HepG2 (cell line): ENCODE results near the gene RNASE11. TPM values are rescaled to one million over a fixed set of nuclear protein-coding genes. Genes with fewer than 3 reads are reported as not detected.

Source experiments
- JARID2 ChIP-seq: sonication (generic); formaldehyde crosslinking; IDR thresholded peaks from 2 replicates; pipeline ENCODE4 v1.8.1; 2023; ENCODE audit warnings: missing genetic modification reagents, inconsistent platforms; ENCODE audit not compliant: insufficient replicate concordance
- MEIS1 ChIP-seq: sonication (generic); formaldehyde crosslinking; IDR thresholded peaks from 2 replicates; pipeline ENCODE4 v1.9.0; 2021; ENCODE audit warnings: mild to moderate bottlenecking, missing genetic modification reagents, moderate library complexity, borderline replicate concordance
- NFIB ChIP-seq: sonication (generic); formaldehyde crosslinking; IDR thresholded peaks from 2 replicates; pipeline ENCODE4 v1.9.0; 2021; ENCODE audit warnings: missing genetic modification reagents, mild to moderate bottlenecking, borderline replicate concordance
- RARA ChIP-seq: IDR thresholded peaks from 2 replicates; pipeline ENCODE4 v1.6.1; 2016; ENCODE audit warnings: missing genetic modification reagents, missing compliant biosample characterization
- TEAD3 ChIP-seq: optimal IDR thresholded peaks from 2 replicates; pipeline ENCODE3; 2016; ENCODE audit warnings: borderline replicate concordance
- ZFP41 ChIP-seq: sonication (generic); formaldehyde crosslinking; IDR thresholded peaks from 2 replicates; pipeline ENCODE4 v1.4.0; 2020; ENCODE audit warnings: mild to moderate bottlenecking, missing genetic modification reagents, borderline replicate concordance
- ZNF768 ChIP-seq: sonication (generic); formaldehyde crosslinking; IDR thresholded peaks from 2 replicates; pipeline ENCODE4 v1.4.0; 2020; ENCODE audit warnings: missing genetic modification reagents
- polyA plus RNA-seq, 8 experiments: library from polyadenylated mRNA; depleted of rRNA in 3 of 8; stranded (reverse) in 7 of 8; unstranded in 1 of 8; fragments of >200 nt; fragmentation: Illumina TruSeq in 4 of 8; extraction: Trizol in 4 of 8; gene quantifications; 2 replicates each; pipeline versions ENCODE4 v1.2.1 to v1.2.3, GENCODE V29; 2011 to 2016; ENCODE audit warnings: low read depth in 4 of 8, missing spikeins in 1 of 8, mixed read lengths in 1 of 8; ENCODE audit not compliant: insufficient read depth in 1 of 8
- total RNA-seq, 5 experiments: library from RNA; depleted of rRNA; stranded (reverse); fragments of >200 nt; fragmentation: Illumina TruSeq; extraction: Trizol; gene quantifications; 2 replicates each; pipeline ENCODE4 v1.2.3, GENCODE V29; 2016; ENCODE audit warnings: low read depth in 1 of 5
- TF ChIP-seq, protein P1 (sequence below): sonication (generic); formaldehyde crosslinking; IDR thresholded peaks from 2 replicates; pipeline ENCODE4 v1.5.1; 2020; ENCODE audit warnings: mild to moderate bottlenecking, missing genetic modification reagents, borderline replicate concordance
- TF ChIP-seq, protein P2 (sequence below): IDR thresholded peaks from 2 replicates; pipeline ENCODE4 v1.6.1; 2016; ENCODE audit warnings: missing compliant biosample characterization, missing genetic modification reagents, borderline replicate concordance
- TF ChIP-seq, protein P3 (sequence below): sonication (generic); formaldehyde crosslinking; conservative IDR thresholded peaks from 2 replicates; pipeline ENCODE4 v1.4.0; 2020; ENCODE audit warnings: mild to moderate bottlenecking, missing genetic modification reagents, moderate library complexity
- TF ChIP-seq, protein P4 (sequence below): sonication (generic); formaldehyde crosslinking; IDR thresholded peaks from 2 replicates; pipeline ENCODE4 v1.4.0; 2020; ENCODE audit warnings: missing genetic modification reagents

Gene RNASE11
- total and polyA plus RNA-seq, 2 of the 13 experiments (the other 11 are each of a cell fraction or from before 2014, with no cell fraction given): not detected

DNA sequence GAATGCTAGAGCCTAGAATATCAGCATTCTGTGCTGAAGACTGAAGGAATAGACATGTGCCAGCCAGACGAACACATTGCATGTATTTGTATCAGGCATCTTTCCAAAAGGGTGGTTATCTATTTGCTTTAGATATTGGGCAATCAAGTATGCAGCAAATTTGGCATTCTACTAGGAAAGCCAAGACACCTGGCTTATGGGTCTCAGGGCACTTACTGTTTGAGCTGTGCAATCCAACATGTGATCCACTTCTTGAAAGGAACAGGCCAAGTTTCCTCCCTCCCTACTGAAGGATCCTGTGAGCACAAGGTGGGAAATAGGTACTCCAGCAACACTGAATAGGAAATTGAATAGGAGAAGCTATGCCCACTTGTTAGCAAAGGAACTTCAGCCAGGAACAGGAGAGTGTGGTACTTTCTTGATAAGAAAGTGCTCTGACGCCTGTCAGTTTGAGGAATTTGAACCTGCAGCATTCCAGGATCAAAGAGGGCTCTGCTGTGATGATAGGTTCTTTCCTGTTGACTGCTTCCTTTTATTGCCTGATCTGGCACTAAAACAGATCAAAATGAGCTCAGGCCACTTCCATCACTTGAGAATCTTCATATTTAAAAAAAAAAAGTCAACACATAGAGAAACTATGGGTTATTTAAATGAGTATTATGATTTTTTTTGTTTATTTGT lies 33.1 kb upstream of the RNASE11 start (continued):
- TF ChIP-seq, protein P1, sequence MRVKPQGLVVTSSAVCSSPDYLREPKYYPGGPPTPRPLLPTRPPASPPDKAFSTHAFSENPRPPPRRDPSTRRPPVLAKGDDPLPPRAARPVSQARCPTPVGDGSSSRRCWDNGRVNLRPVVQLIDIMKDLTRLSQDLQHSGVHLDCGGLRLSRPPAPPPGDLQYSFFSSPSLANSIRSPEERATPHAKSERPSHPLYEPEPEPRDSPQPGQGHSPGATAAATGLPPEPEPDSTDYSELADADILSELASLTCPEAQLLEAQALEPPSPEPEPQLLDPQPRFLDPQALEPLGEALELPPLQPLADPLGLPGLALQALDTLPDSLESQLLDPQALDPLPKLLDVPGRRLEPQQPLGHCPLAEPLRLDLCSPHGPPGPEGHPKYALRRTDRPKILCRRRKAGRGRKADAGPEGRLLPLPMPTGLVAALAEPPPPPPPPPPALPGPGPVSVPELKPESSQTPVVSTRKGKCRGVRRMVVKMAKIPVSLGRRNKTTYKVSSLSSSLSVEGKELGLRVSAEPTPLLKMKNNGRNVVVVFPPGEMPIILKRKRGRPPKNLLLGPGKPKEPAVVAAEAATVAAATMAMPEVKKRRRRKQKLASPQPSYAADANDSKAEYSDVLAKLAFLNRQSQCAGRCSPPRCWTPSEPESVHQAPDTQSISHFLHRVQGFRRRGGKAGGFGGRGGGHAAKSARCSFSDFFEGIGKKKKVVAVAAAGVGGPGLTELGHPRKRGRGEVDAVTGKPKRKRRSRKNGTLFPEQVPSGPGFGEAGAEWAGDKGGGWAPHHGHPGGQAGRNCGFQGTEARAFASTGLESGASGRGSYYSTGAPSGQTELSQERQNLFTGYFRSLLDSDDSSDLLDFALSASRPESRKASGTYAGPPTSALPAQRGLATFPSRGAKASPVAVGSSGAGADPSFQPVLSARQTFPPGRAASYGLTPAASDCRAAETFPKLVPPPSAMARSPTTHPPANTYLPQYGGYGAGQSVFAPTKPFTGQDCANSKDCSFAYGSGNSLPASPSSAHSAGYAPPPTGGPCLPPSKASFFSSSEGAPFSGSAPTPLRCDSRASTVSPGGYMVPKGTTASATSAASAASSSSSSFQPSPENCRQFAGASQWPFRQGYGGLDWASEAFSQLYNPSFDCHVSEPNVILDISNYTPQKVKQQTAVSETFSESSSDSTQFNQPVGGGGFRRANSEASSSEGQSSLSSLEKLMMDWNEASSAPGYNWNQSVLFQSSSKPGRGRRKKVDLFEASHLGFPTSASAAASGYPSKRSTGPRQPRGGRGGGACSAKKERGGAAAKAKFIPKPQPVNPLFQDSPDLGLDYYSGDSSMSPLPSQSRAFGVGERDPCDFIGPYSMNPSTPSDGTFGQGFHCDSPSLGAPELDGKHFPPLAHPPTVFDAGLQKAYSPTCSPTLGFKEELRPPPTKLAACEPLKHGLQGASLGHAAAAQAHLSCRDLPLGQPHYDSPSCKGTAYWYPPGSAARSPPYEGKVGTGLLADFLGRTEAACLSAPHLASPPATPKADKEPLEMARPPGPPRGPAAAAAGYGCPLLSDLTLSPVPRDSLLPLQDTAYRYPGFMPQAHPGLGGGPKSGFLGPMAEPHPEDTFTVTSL (CRISPR knock-in tag): peak; percentile 59; the same call in 1 of the 2 replicates
- TF ChIP-seq ZNF768 (CRISPR knock-in tag) (no peak), NFIB (CRISPR knock-in tag) (no peak), TEAD3 (CRISPR knock-in tag) (peak; percentile 96), RARA (CRISPR knock-in tag) (peak; percentile 16), ZFP41 (CRISPR knock-in tag) (no peak), MEIS1 (CRISPR knock-in tag) (peak; percentile 78; the same call in 1 of the 2 replicates), JARID2 (no peak)
- TF ChIP-seq, protein P2, sequence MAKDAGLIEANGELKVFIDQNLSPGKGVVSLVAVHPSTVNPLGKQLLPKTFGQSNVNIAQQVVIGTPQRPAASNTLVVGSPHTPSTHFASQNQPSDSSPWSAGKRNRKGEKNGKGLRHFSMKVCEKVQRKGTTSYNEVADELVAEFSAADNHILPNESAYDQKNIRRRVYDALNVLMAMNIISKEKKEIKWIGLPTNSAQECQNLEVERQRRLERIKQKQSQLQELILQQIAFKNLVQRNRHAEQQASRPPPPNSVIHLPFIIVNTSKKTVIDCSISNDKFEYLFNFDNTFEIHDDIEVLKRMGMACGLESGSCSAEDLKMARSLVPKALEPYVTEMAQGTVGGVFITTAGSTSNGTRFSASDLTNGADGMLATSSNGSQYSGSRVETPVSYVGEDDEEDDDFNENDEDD (CRISPR knock-in tag): no peak
- TF ChIP-seq, protein P3, sequence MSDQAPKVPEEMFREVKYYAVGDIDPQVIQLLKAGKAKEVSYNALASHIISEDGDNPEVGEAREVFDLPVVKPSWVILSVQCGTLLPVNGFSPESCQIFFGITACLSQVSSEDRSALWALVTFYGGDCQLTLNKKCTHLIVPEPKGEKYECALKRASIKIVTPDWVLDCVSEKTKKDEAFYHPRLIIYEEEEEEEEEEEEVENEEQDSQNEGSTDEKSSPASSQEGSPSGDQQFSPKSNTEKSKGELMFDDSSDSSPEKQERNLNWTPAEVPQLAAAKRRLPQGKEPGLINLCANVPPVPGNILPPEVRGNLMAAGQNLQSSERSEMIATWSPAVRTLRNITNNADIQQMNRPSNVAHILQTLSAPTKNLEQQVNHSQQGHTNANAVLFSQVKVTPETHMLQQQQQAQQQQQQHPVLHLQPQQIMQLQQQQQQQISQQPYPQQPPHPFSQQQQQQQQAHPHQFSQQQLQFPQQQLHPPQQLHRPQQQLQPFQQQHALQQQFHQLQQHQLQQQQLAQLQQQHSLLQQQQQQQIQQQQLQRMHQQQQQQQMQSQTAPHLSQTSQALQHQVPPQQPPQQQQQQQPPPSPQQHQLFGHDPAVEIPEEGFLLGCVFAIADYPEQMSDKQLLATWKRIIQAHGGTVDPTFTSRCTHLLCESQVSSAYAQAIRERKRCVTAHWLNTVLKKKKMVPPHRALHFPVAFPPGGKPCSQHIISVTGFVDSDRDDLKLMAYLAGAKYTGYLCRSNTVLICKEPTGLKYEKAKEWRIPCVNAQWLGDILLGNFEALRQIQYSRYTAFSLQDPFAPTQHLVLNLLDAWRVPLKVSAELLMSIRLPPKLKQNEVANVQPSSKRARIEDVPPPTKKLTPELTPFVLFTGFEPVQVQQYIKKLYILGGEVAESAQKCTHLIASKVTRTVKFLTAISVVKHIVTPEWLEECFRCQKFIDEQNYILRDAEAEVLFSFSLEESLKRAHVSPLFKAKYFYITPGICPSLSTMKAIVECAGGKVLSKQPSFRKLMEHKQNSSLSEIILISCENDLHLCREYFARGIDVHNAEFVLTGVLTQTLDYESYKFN (CRISPR knock-in tag): peak; percentile 78
- TF ChIP-seq, protein P4, sequence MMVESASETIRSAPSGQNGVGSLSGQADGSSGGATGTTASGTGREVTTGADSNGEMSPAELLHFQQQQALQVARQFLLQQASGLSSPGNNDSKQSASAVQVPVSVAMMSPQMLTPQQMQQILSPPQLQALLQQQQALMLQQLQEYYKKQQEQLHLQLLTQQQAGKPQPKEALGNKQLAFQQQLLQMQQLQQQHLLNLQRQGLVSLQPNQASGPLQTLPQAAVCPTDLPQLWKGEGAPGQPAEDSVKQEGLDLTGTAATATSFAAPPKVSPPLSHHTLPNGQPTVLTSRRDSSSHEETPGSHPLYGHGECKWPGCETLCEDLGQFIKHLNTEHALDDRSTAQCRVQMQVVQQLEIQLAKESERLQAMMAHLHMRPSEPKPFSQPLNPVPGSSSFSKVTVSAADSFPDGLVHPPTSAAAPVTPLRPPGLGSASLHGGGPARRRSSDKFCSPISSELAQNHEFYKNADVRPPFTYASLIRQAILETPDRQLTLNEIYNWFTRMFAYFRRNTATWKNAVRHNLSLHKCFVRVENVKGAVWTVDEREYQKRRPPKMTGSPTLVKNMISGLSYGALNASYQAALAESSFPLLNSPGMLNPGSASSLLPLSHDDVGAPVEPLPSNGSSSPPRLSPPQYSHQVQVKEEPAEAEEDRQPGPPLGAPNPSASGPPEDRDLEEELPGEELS (CRISPR knock-in tag): peak; percentile 84
